Activated CD8-positive, alpha-beta memory T cell treated with anti-CD3 and anti-CD28 coated beads, Interleukin-2, amount 50 U/mL, for 4 hours (primary cell): ENCODE data around the gene FSTL1.

Experiments
- DNase-seq: peaks from one replicate; pipeline ENCODE4 v3.0.0-alpha.2; 2020

Gene FSTL1

GRCh38 chr3:120438665-120439370 is 12.0 kb downstream of the FSTL1 start:
- no peak for DNase-seq

- DNase-seq, result no peak
These were observed 12.6 kb downstream of the FSTL1 start for GRCh38 chr3:120438216-120438615.

GRCh38 chr3:120437559-120437958 is 13.2 kb downstream of the FSTL1 start:
- no peak for DNase-seq

- DNase-seq, result no peak
These were observed 14.2 kb downstream of the FSTL1 start for GRCh38 chr3:120436523-120437050.

- DNase-seq, result no peak
These were observed 15.2 kb downstream of the FSTL1 start for GRCh38 chr3:120435621-120436020.

GRCh38 chr3:120433662-120434331 is 17.0 kb downstream of the FSTL1 start:
- DNase-seq, result no peak

- no peak for DNase-seq
These were observed 18.5 kb downstream of the FSTL1 start for GRCh38 chr3:120432150-120432860.

- no peak for DNase-seq
These were observed 20.9 kb downstream of the FSTL1 start for GRCh38 chr3:120429921-120430361.

GRCh38 chr3:120428924-120429323 is 21.9 kb downstream of the FSTL1 start:
- no peak for DNase-seq

- DNase-seq, result no peak
These were observed 23.6 kb downstream of the FSTL1 start for GRCh38 chr3:120427201-120427600.

GRCh38 chr3:120425572-120426250 is 25.1 kb downstream of the FSTL1 start:
- DNase-seq, result no peak

GRCh38 chr3:120424976-120425570 is 25.7 kb downstream of the FSTL1 start:
- DNase-seq, result no peak

- no peak for DNase-seq
These were observed 26.3 kb downstream of the FSTL1 start for GRCh38 chr3:120424506-120424905.

GRCh38 chr3:120423432-120423831 is 27.4 kb downstream of the FSTL1 start:
- DNase-seq, result no peak

GRCh38 chr3:120421926-120422325 is 28.9 kb downstream of the FSTL1 start:
- DNase-seq, result no peak

GRCh38 chr3:120420928-120421551 is 29.8 kb downstream of the FSTL1 start:
- DNase-seq, result no peak

- no peak for DNase-seq
These were observed 30.4 kb downstream of the FSTL1 start for GRCh38 chr3:120420360-120420759.

- DNase-seq, result no peak
These were observed 31.0 kb downstream of the FSTL1 start for GRCh38 chr3:120419797-120420196.

GRCh38 chr3:120418866-120419490 is 31.8 kb downstream of the FSTL1 start:
- no peak for DNase-seq

GRCh38 chr3:120418446-120418845 is 32.3 kb downstream of the FSTL1 start:
- DNase-seq, result no peak

- DNase-seq, result peak; percentile 82
These were observed 33.4 kb downstream of the FSTL1 start for GRCh38 chr3:120417272-120417911.
